Vagina (tissue), 2 donors: ENCODE data around the gene TPPP3. TPM values are rescaled to one million over a fixed set of nuclear protein-coding genes. Genes with fewer than 3 reads are reported as not detected.

ENCODE experiments used
- DNase-seq, 2 donors: peaks; one replicate each; pipeline ENCODE4 v3.0.0-alpha.2; 2017; ENCODE audit errors: extremely low spot score in 2 of 2
- H3K27ac ChIP-seq: fragments of 200-600 bp; sonication (generic); one replicate; pipeline ENCODE4 v1.5.1; 2019
- H3K27me3 ChIP-seq: fragments of 200-600 bp; sonication (generic); one replicate; pipeline ENCODE4 v1.5.1; 2019
- H3K36me3 ChIP-seq, 2 donors: fragments of 200-600 bp; sonication (generic); one replicate each; pipeline ENCODE4 v1.5.1; 2017 to 2019
- H3K4me1 ChIP-seq: fragments of 200-600 bp; sonication (generic); one replicate; pipeline ENCODE4 v1.5.1; 2019
- H3K4me3 ChIP-seq, 2 donors: fragments of 200-600 bp; sonication (generic); 1 replicate in 1 of 2; 2 replicates in 1 of 2; pipeline ENCODE4 v1.5.1; 2016 to 2019
- H3K9me3 ChIP-seq: fragments of 200-600 bp; sonication (generic); one replicate; pipeline ENCODE4 v1.5.1; 2019
- CTCF ChIP-seq, 3 experiments: fragments of 450-650 bp in 2 of 3; fragments of 200-600 bp in 1 of 3; sonication (generic) in 1 of 3; IDR thresholded peaks; one replicate each; pipeline ENCODE4 v1.5.1; 2017 to 2019; ENCODE audit warnings: antibody characterized with exemption in 3 of 3, mild to moderate bottlenecking in 2 of 3, moderate library complexity in 2 of 3
- POLR2A ChIP-seq, 2 donors: fragments of 450-650 bp; IDR thresholded peaks; one replicate each; pipeline ENCODE4 v1.6.1; 2017; ENCODE audit warnings: antibody characterized with exemption in 2 of 2, mild to moderate bottlenecking in 2 of 2, moderate library complexity in 2 of 2
- POLR2AphosphoS5 ChIP-seq, 2 donors: sonication (generic); formaldehyde crosslinking; IDR thresholded peaks; one replicate each; pipeline ENCODE4 v1.9.0; 2017; ENCODE audit warnings: antibody characterized with exemption in 2 of 2, mild to moderate bottlenecking in 2 of 2, low read depth in 1 of 2; ENCODE audit not compliant: insufficient read depth in 1 of 2
- intact Hi-C: fragments of 100-400 bp; cut with DNase I; formaldehyde crosslinking; loops from one replicate; pipeline ENCODE4 v1.15.1; 2023
- total RNA-seq: library from RNA; depleted of rRNA; stranded (reverse); fragments of >200 nt; gene quantifications from one replicate; pipeline ENCODE4 v1.2.3, GENCODE V29; 2016

Gene TPPP3
- total RNA-seq, 1 donor from 2014 or later = 28.2 TPM

- Histone ChIP-seq H3K36me3 (no peaks in the 10 kb centered on the region), H3K4me3 (no peak overlapping the region), H3K27me3 (no peaks in the 10 kb centered on the region), H3K4me1 (peaks cover 41% of the 10 kb centered on the region), H3K27ac (peak overlapping the region; percentile 78), H3K9me3 (no peaks in the 10 kb centered on the region)
- DNase-seq = no peak
- intact Hi-C loops = no loop called here
- TF ChIP-seq CTCF (IDR thresholded peaks at IDR 0.05) (no peak), POLR2A (IDR thresholded peaks at IDR 0.05) (no peak), POLR2AphosphoS5 (IDR thresholded peaks at IDR 0.05; ENCODE audit: insufficient read depth in 1 of 2, low read depth in 1 of 2) (no peak)
Measured at GRCh38 chr16:67426022-67426421, 32.7 kb upstream of the TPPP3 start.

- intact Hi-C loops = no loop called here
- H3K27ac ChIP-seq = peak overlapping the region; percentile 78
- H3K36me3 ChIP-seq = no peaks in the 10 kb centered on the region
- no peak for TF ChIP-seq POLR2A (IDR thresholded peaks at IDR 0.05)
- TF ChIP-seq CTCF (IDR thresholded peaks at IDR 0.05) = no peak
- TF ChIP-seq POLR2AphosphoS5 (IDR thresholded peaks at IDR 0.05; ENCODE audit: insufficient read depth in 1 of 2, low read depth in 1 of 2) = no peak
- no peaks in the 10 kb centered on the region for H3K27me3 ChIP-seq
- peaks cover 37% of the 10 kb centered on the region for H3K4me1 ChIP-seq
- H3K4me3 ChIP-seq = no peak overlapping the region
- no peak for DNase-seq
- H3K9me3 ChIP-seq = no peaks in the 10 kb centered on the region
Measured at GRCh38 chr16:67425580-67425979, 32.3 kb upstream of the TPPP3 start.

- H3K27me3 ChIP-seq = no peaks in the 10 kb centered on the region
- H3K27ac ChIP-seq = peak overlapping the region; percentile 26
- intact Hi-C loops = no loop called here
- no peak for DNase-seq
- no peaks in the 10 kb centered on the region for H3K9me3 ChIP-seq
- H3K36me3 ChIP-seq = no peaks in the 10 kb centered on the region
- H3K4me3 ChIP-seq = no peak overlapping the region
- peaks cover 32% of the 10 kb centered on the region for H3K4me1 ChIP-seq
- TF ChIP-seq POLR2A (IDR thresholded peaks at IDR 0.05) (no peak), POLR2AphosphoS5 (IDR thresholded peaks at IDR 0.05; ENCODE audit: insufficient read depth in 1 of 2, low read depth in 1 of 2) (no peak), CTCF (IDR thresholded peaks at IDR 0.05) (no peak)
Measured at GRCh38 chr16:67425061-67425460, 31.8 kb upstream of the TPPP3 start.

- no peak for TF ChIP-seq CTCF (IDR thresholded peaks at IDR 0.05)
- no peak for TF ChIP-seq POLR2A (IDR thresholded peaks at IDR 0.05)
- no peak for TF ChIP-seq POLR2AphosphoS5 (IDR thresholded peaks at IDR 0.05; ENCODE audit: insufficient read depth in 1 of 2, low read depth in 1 of 2)
Measured at GRCh38 chr16:67424261-67424615, 30.9 kb upstream of the TPPP3 start.

GRCh38 chr16:67423611-67424260 lies 30.4 kb upstream of the TPPP3 start:
- H3K9me3 ChIP-seq = no peaks in the 10 kb centered on the region
- no peak for DNase-seq
- no peak overlapping the region for H3K27ac ChIP-seq
- TF ChIP-seq CTCF (IDR thresholded peaks at IDR 0.05) (no peak), POLR2AphosphoS5 (IDR thresholded peaks at IDR 0.05; ENCODE audit: insufficient read depth in 1 of 2, low read depth in 1 of 2) (no peak), POLR2A (IDR thresholded peaks at IDR 0.05) (no peak)
- no peaks in the 10 kb centered on the region for H3K36me3 ChIP-seq
- intact Hi-C loops = no loop called here
- no peaks in the 10 kb centered on the region for H3K27me3 ChIP-seq
- no peak overlapping the region for H3K4me3 ChIP-seq
- H3K4me1 ChIP-seq = peaks cover 19% of the 10 kb centered on the region

More at GRCh38 chr16:67424261-67424615, 30.9 kb upstream of the TPPP3 start:
- DNase-seq = no peak
- Histone ChIP-seq H3K4me1 (peaks cover 24% of the 10 kb centered on the region), H3K36me3 (no peaks in the 10 kb centered on the region), H3K4me3 (no peak overlapping the region), H3K9me3 (no peaks in the 10 kb centered on the region), H3K27ac (no peak overlapping the region), H3K27me3 (no peaks in the 10 kb centered on the region)
- intact Hi-C loops = no loop called here
